ENCODE data around the gene ZNF236. TPM values are rescaled to one million over a fixed set of nuclear protein-coding genes. Genes with fewer than 3 reads are reported as not detected.

ZNF236 gene
- total and polyA plus RNA-seq, 11 donors: 1.9 to 17.0 (median 10.4) TPM

DNA sequence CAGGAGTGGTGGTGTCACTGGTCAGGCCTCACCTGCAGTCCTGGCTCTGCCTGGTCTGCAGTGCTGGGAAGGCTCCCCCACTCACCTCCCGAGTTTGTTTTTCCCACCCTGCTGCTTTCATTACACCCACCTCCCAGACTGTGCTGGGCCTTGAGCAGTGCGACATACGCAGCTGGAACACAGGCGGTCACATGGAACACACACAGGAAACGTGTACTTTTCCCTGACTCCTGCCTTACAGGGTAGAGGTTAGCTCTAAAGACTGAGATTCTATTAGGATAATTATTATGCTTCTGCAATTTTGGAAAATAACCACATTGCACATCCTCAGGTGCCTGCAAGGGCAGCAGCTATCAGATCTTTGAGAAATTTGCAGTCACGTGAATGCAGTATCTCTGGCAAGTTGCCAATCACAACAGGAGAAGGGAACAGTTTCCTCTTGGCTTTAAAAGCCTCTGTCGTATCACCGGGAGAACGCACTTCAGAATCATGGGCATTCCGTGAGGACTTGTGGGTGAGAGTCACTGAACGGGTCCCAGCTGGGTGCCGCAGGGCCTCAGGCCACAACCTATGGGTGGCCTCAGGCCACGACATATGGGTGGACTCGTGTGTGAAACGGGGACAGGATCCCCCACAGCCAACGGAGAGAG, 136.5 kb downstream of the ZNF236 start:
- Histone ChIP-seq H3K4me3 (no peak overlapping the region), H3K27ac (no peak overlapping the region), H3K9me3 (peaks cover 0 to 4% (median 0%) of the 10 kb centered on the region in 12 donors), H3K27me3 (no peaks in the 10 kb centered on the region), H3K36me3 (peaks cover 0 to 58% (median 43%) of the 10 kb centered on the region in 9 donors), H3K4me1 (peaks cover 0 to 14% (median 6%) of the 10 kb centered on the region in 12 donors)
- intact Hi-C loops (cut with DNase I): no loop called here
- ATAC-seq: peak in 2 of 4 donors; percentile 31 to 59
- no peak for DNase-seq
- TF ChIP-seq CTCF (IDR thresholded peaks at IDR 0.05): no peak
- TF ChIP-seq POLR2A (IDR thresholded peaks at IDR 0.05): no peak
- WGBS, 4 donors: 41 to 59% (median 57%) methylated on average over 16 of the region's 16 CpGs

GRCh38 chr18:76959605-76960004, 137.2 kb downstream of the ZNF236 start:
- Histone ChIP-seq H3K27ac (no peak overlapping the region), H3K9me3 (peaks cover 0 to 4% (median 0%) of the 10 kb centered on the region in 12 donors), H3K27me3 (no peaks in the 10 kb centered on the region), H3K36me3 (peaks cover 0 to 58% (median 43%) of the 10 kb centered on the region in 9 donors), H3K4me3 (no peak overlapping the region), H3K4me1 (peaks cover 0 to 14% (median 5%) of the 10 kb centered on the region in 12 donors)
- intact Hi-C loops (cut with DNase I): no loop called here
- ATAC-seq (no peak), DNase-seq (no peak)
- no peak for TF ChIP-seq POLR2A (IDR thresholded peaks at IDR 0.05)
- no peak for TF ChIP-seq CTCF (IDR thresholded peaks at IDR 0.05)
- 94 to 97% (median 95%) methylated on average over 8 of the region's 8 CpGs for WGBS, 4 donors

DNA sequence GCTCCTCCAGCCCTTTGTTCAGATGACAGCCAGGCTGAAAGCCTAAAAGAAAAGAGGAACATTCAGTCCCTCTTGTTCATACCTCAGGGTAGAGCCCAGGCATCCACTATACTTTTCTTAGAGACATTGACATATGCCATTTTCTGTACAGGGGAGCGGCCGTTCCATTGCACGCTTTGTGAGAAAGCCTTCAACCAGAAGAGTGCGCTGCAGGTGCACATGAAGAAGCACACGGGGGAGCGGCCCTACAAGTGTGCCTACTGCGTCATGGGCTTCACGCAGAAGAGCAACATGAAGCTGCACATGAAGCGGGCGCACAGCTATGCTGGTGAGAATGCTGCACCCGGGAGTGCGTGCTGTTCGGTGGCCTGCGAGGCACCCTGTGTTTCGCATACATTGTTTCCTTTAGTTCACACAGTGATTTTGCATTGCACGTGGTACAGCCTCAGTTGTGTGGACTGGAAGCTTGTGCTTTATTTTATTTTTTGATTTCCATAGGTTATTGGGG, 138.2 kb downstream of the ZNF236 start:
- Histone ChIP-seq H3K36me3 (peaks cover 0 to 58% (median 43%) of the 10 kb centered on the region in 9 donors), H3K4me1 (peaks cover 0 to 14% (median 5%) of the 10 kb centered on the region in 12 donors), H3K4me3 (no peak overlapping the region), H3K27ac (no peak overlapping the region), H3K9me3 (peaks cover 0 to 4% (median 0%) of the 10 kb centered on the region in 12 donors), H3K27me3 (no peaks in the 10 kb centered on the region)
- DNase-seq (no peak), ATAC-seq (no peak)
- intact Hi-C loops (cut with DNase I): no loop called here
- TF ChIP-seq CTCF (IDR thresholded peaks at IDR 0.05): no peak
- no peak for TF ChIP-seq POLR2A (IDR thresholded peaks at IDR 0.05)
- WGBS, 4 donors: 97 to 100% (median 98%) methylated on average over 15 to 16 of the region's 16 CpGs

DNA sequence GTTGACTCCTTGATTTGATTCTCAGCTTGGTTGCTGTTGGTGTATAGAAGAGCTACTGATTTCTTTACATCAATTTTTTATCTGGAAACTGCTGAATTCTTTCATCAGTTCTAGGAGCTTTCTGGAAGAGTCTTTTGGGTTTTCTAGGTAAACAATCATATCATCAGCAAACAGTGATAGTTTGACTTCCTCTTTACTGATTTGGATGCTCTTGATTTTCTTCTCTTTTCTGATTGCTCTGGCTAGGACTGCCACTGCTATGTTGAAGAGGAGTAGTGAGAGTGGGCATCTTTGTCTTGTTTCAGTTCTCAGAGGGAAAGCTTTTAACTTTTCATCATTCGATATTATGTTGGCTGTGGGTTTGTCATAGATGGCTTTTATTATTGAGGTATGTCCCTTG, 140.5 kb downstream of the ZNF236 start:
- H3K4me1 ChIP-seq: peaks cover 0 to 14% (median 5%) of the 10 kb centered on the region in 12 donors
- H3K9me3 ChIP-seq: peaks cover 0 to 4% (median 0%) of the 10 kb centered on the region in 12 donors
- H3K4me3 ChIP-seq: no peak overlapping the region
- TF ChIP-seq CTCF (IDR thresholded peaks at IDR 0.05) (no peak), POLR2A (IDR thresholded peaks at IDR 0.05) (no peak)
- intact Hi-C loops (cut with DNase I): no loop called here
- 94 to 100% (median 98%) methylated on average over 1 of the region's 1 CpG for WGBS, 4 donors
- H3K27ac ChIP-seq: no peak overlapping the region
- no peak for ATAC-seq
- no peaks in the 10 kb centered on the region for H3K27me3 ChIP-seq
- H3K36me3 ChIP-seq: peaks cover 0 to 42% (median 26%) of the 10 kb centered on the region in 9 donors
- no peak for DNase-seq
